Caco-2 (cell line): ENCODE measurements around the gene MCL1. TPM values are rescaled to one million over a fixed set of nuclear protein-coding genes. Genes with fewer than 3 reads are reported as not detected.
"Not testable (repeated sequence)": the region's sequence is repeated elsewhere in the genome, so short reads cannot be mapped to it uniquely, and the experiment has no call there.

Experiments used
- BruUV-seq: library from RNA; stranded (reverse); fragments of 400-500 nt; replicated peaks from 2 replicates; lab custom pipeline; 2021; lab: Mats Ljungman, UMichigan
- CTCF ChIA-PET: fragments of 300-600 bp; sonication (Branson Sonifier 250); formaldehyde crosslinking; loops from one replicate; lab custom pipeline; 2022; ENCODE audit warnings: antibody characterized with exemption; lab: Charles Lee
- POLR2A ChIA-PET: fragments of 300-600 bp; sonication (Branson Sonifier 250); formaldehyde crosslinking; loops from one replicate; lab custom pipeline; 2022; ENCODE audit warnings: antibody characterized with exemption; lab: Charles Lee
- DNase-seq, 2 experiments: peaks; one replicate each; pipeline versions ENCODE4 v3.0.0 to v3.0.0-alpha.2; 2020 to 2022
- H3K27me3 ChIP-seq: replicated peaks from 2 replicates; pipeline ENCODE4 v1.6.0; 2011; ENCODE audit warnings: low read length; ENCODE audit not compliant: control insufficient read depth, insufficient read depth
- H3K36me3 ChIP-seq: 2 replicates; pipeline ENCODE4 v1.5.1; 2011; ENCODE audit warnings: low read length; ENCODE audit not compliant: control insufficient read depth, insufficient read depth
- H3K4me1 ChIP-seq: fragments of 250-450 bp; sonication (Bioruptor Pico); 2 replicates; pipeline ENCODE4 v1.5.1; 2020; ENCODE audit warnings: mild to moderate bottlenecking
- H3K4me3 ChIP-seq: 2 replicates; pipeline ENCODE4 v1.5.1; 2011; ENCODE audit warnings: low read depth, mild to moderate bottlenecking, control low read depth, low read length
- H3K9me3 ChIP-seq: fragments of 250-450 bp; sonication (Bioruptor Pico); 2 replicates; pipeline ENCODE4 v1.5.1; 2020; ENCODE audit warnings: mild to moderate bottlenecking, moderate library complexity
- H3K27ac Mint-ChIP-seq: one replicate; pipeline ENCODE4 v1.8.0; 2022; ENCODE audit warnings: mixed read lengths; ENCODE audit not compliant: unreplicated experiment
- H3K27me3 Mint-ChIP-seq: one replicate; pipeline ENCODE4 v1.8.0; 2022; ENCODE audit warnings: mixed read lengths; ENCODE audit not compliant: insufficient read depth, unreplicated experiment
- H3K36me3 Mint-ChIP-seq: one replicate; pipeline ENCODE4 v1.8.0; 2022; ENCODE audit warnings: mild to moderate bottlenecking, mixed read lengths; ENCODE audit not compliant: insufficient read depth, unreplicated experiment
- H3K4me1 Mint-ChIP-seq: one replicate; pipeline ENCODE4 v1.8.0; 2022; ENCODE audit warnings: low read depth, mixed read lengths; ENCODE audit not compliant: unreplicated experiment
- H3K4me3 Mint-ChIP-seq: one replicate; pipeline ENCODE4 v1.8.0; 2022; ENCODE audit warnings: mild to moderate bottlenecking, moderate library complexity, mixed read lengths; ENCODE audit not compliant: unreplicated experiment
- H3K9me3 Mint-ChIP-seq: one replicate; pipeline ENCODE4 v1.8.0; 2022; ENCODE audit warnings: mixed read lengths; ENCODE audit not compliant: unreplicated experiment
- CTCF ChIP-seq, 2 experiments: fragments of 200-600 bp in 1 of 2; IDR thresholded peaks; 1 replicate in 1 of 2; 2 replicates in 1 of 2; pipeline versions ENCODE4 v1.5.1 to v1.8.0; 2011 to 2022; ENCODE audit warnings: antibody characterized with exemption in 1 of 2, control low read depth in 1 of 2, inconsistent platforms in 1 of 2, low read depth in 1 of 2, low read length in 1 of 2, mild to moderate bottlenecking in 1 of 2, moderate library complexity in 1 of 2; ENCODE audit not compliant: insufficient read depth in 1 of 2, severe bottlenecking in 1 of 2, unreplicated experiment in 1 of 2
- intact Hi-C: fragments of 100-400 bp; cut with micrococcal nuclease; formaldehyde crosslinking; loops from one replicate; pipeline ENCODE4 v1.10.0; 2022; ENCODE audit not compliant: unreplicated experiment
- total RNA-seq: library from RNA; stranded (reverse); gene quantifications from 2 replicates; pipeline ENCODE4 v1.2.3, GENCODE V29; 2022

Gene MCL1
- total RNA-seq, 1 experiment from 2014 or later: 130 TPM

GRCh38 chr1:150604226-150604588 is 24.8 kb upstream of the MCL1 start:
- Mint-ChIP-seq H3K4me3 (no peak overlapping the region), H3K36me3 (peaks cover 6% of the 10 kb centered on the region), H3K27ac (peak overlapping the region; percentile 95), H3K4me1 (peaks cover 16% of the 10 kb centered on the region), H3K9me3 (no peaks in the 10 kb centered on the region), H3K27me3 (no peaks in the 10 kb centered on the region)
- Histone ChIP-seq H3K36me3 (no peaks in the 10 kb centered on the region), H3K4me1 (peaks cover 15% of the 10 kb centered on the region), H3K9me3 (no peaks in the 10 kb centered on the region), H3K4me3 (no peak overlapping the region), H3K27me3 (no peaks in the 10 kb centered on the region)
- no peak for TF ChIP-seq CTCF (IDR thresholded peaks at IDR 0.05; ENCODE audit: insufficient read depth in 1 of 2, low read depth in 1 of 2, low read length in 1 of 2, severe bottlenecking in 1 of 2, unreplicated experiment in 1 of 2)
- ChIA-PET CTCF (interaction anchor here (1.5 kb wide), 1 partner anchor 43 kb away, joined by 3 read pairs; no protein-coding TSS in a partner anchor), POLR2A (interaction anchor here (0.6 to 2.4 kb wide), 5 partner anchors 17 to 42 kb away, joined by 3 to 16 read pairs (median 6); partner anchors contain the start of genes ENSA and MCL1)
- TSS peak; percentile 96 for BruUV-seq
- intact Hi-C loops: loop anchor here (2.0 kb wide), 1 partner anchor 25 kb away; the partner anchor contains the start of gene MCL1
- DNase-seq: no peak

DNA sequence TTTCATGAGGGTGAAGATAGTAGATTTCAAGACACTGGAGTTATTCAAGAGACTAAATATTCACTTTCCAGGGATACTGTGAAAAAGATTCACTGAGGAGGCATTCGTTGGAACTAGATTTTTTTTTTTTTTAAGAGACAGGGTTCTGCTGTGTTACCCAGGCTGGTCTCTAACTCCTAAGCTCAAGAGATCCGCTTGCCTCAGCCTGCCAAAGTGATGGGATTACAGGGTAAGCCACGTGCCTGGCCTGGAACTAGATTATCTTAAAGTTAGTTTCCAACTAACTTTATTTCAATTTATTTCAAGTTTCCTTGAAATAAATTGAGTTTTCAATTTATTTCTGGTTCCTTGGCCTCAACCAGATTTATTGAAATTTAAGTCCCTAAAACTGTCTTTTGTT is 24.3 kb upstream of the MCL1 start:
- H3K36me3 ChIP-seq: no peaks in the 10 kb centered on the region
- CTCF ChIA-PET: no interaction called here
- intact Hi-C loops: loop anchor here (2.0 kb wide), 1 partner anchor 25 kb away; the partner anchor contains the start of gene MCL1
- no peaks in the 10 kb centered on the region for H3K9me3 ChIP-seq
- DNase-seq: no peak
- Mint-ChIP-seq H3K36me3 (peaks cover 6% of the 10 kb centered on the region), H3K27ac (peak overlapping the region; percentile 95), H3K27me3 (no peaks in the 10 kb centered on the region), H3K4me1 (peaks cover 16% of the 10 kb centered on the region), H3K4me3 (no peak overlapping the region), H3K9me3 (no peaks in the 10 kb centered on the region)
- H3K4me1 ChIP-seq: peaks cover 15% of the 10 kb centered on the region
- H3K27me3 ChIP-seq: no peaks in the 10 kb centered on the region
- no TSS peak for BruUV-seq
- POLR2A ChIA-PET: interaction anchor here (1.0 to 2.4 kb wide), 3 partner anchors 24 to 41 kb away, joined by 3 to 16 read pairs (median 5); partner anchors contain the start of genes ENSA and MCL1
- TF ChIP-seq CTCF (IDR thresholded peaks at IDR 0.05; ENCODE audit: insufficient read depth in 1 of 2, low read depth in 1 of 2, low read length in 1 of 2, severe bottlenecking in 1 of 2, unreplicated experiment in 1 of 2): no peak
- H3K4me3 ChIP-seq: no peak overlapping the region

DNA sequence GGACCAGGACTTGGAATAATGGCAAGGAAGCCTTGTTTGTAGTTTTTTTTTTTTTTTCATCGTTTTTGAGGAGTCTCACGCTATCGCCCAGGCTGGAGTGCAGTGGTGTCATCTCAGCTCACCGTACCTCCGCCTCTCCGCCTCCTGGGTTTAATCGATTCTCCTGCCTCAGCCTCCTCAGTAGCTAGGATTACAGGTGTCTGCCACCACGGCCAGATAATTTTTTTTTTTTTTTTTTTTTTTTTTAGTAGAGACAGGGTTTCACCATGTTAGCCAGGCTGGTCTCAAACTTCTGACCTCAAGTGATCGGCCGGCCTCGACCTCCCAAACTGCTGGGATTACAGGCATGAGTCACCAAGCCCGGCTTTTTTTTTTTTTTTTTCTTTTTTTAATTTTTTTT is 23.0 kb upstream of the MCL1 start:
- DNase-seq, POLR2A ChIA-PET, BruUV-seq, H3K27ac Mint-ChIP-seq, H3K4me3 ChIP-seq, H3K36me3 Mint-ChIP-seq, H3K9me3 Mint-ChIP-seq, intact Hi-C loops, H3K36me3 ChIP-seq, H3K4me3 Mint-ChIP-seq, H3K27me3 Mint-ChIP-seq, H3K27me3 ChIP-seq, H3K9me3 ChIP-seq: not testable (repeated sequence)
- H3K4me1 ChIP-seq: peaks cover 15% of the 10 kb centered on the region
- CTCF ChIA-PET: interaction anchor here (0.9 kb wide), 1 partner anchor 40 kb away, joined by 3 read pairs; no protein-coding TSS in a partner anchor
- H3K4me1 Mint-ChIP-seq: peaks cover 16% of the 10 kb centered on the region
